HEK293 (cell line): ENCODE data around the gene FAAP100.

Source experiments
- KLF10 ChIP-seq: fragments of 450-650 bp; IDR thresholded peaks from 2 replicates; pipeline ENCODE4 v1.5.1; 2018; ENCODE audit warnings: missing biosample characterization, mild to moderate bottlenecking, missing genetic modification characterization
- KLF16 ChIP-seq: fragments of 450-650 bp; formaldehyde crosslinking; IDR thresholded peaks from 2 replicates; pipeline ENCODE4 v1.5.1; 2017; ENCODE audit warnings: missing biosample characterization, missing genetic modification characterization
- KLF9 ChIP-seq: fragments of 450-650 bp; formaldehyde crosslinking; IDR thresholded peaks from 2 replicates; pipeline ENCODE4 v1.5.1; 2016; ENCODE audit warnings: missing biosample characterization, missing genetic modification characterization, low read depth
- MEIS1 ChIP-seq: sonication (generic); formaldehyde crosslinking; IDR thresholded peaks from 2 replicates; pipeline ENCODE4 v1.8.1; 2022; ENCODE audit warnings: missing genetic modification reagents, mild to moderate bottlenecking, borderline replicate concordance
- OSR2 ChIP-seq: fragments of 450-650 bp; formaldehyde crosslinking; IDR thresholded peaks from 2 replicates; pipeline ENCODE4 v1.5.1; 2016; ENCODE audit warnings: missing biosample characterization, missing genetic modification characterization
- SALL2 ChIP-seq: fragments of 450-650 bp; formaldehyde crosslinking; IDR thresholded peaks from 2 replicates; pipeline ENCODE4 v1.5.0; 2017; ENCODE audit warnings: missing biosample characterization, mild to moderate bottlenecking, missing genetic modification characterization, borderline replicate concordance
- SP7 ChIP-seq: fragments of 450-650 bp; formaldehyde crosslinking; IDR thresholded peaks from 2 replicates; pipeline ENCODE4 v1.5.1; 2016; ENCODE audit warnings: missing biosample characterization, missing genetic modification characterization
- ZBTB8A ChIP-seq: fragments of 450-650 bp; formaldehyde crosslinking; IDR thresholded peaks from 2 replicates; pipeline ENCODE4 v1.5.1; 2016; ENCODE audit warnings: missing biosample characterization, missing genetic modification characterization
- ZFP41 ChIP-seq: fragments of 450-650 bp; formaldehyde crosslinking; IDR thresholded peaks from 2 replicates; pipeline ENCODE4 v1.5.1; 2016; ENCODE audit warnings: missing biosample characterization, missing genetic modification characterization, borderline replicate concordance
- ZIC2 ChIP-seq: fragments of 450-650 bp; formaldehyde crosslinking; IDR thresholded peaks from 2 replicates; pipeline ENCODE4 v1.5.1; 2016; ENCODE audit warnings: missing biosample characterization, missing genetic modification characterization
- ZNF121 ChIP-seq: fragments of 450-650 bp; formaldehyde crosslinking; IDR thresholded peaks from 2 replicates; pipeline ENCODE4 v1.5.1; 2016; ENCODE audit warnings: missing biosample characterization, missing genetic modification characterization
- ZNF16 ChIP-seq: fragments of 450-650 bp; formaldehyde crosslinking; IDR thresholded peaks from 2 replicates; pipeline ENCODE4 v1.5.1; 2016; ENCODE audit warnings: low read depth, missing biosample characterization, missing genetic modification characterization
- ZNF202 ChIP-seq: fragments of 450-650 bp; formaldehyde crosslinking; IDR thresholded peaks from 2 replicates; pipeline ENCODE4 v1.5.1; 2016; ENCODE audit warnings: missing biosample characterization, missing genetic modification characterization, borderline replicate concordance
- ZNF211 ChIP-seq: fragments of 450-650 bp; formaldehyde crosslinking; IDR thresholded peaks from 2 replicates; pipeline ENCODE4 v1.5.1; 2016; ENCODE audit warnings: low read depth, missing biosample characterization, missing genetic modification characterization
- ZNF391 ChIP-seq: fragments of 450-650 bp; formaldehyde crosslinking; IDR thresholded peaks from 2 replicates; pipeline ENCODE4 v1.5.1; 2016; ENCODE audit warnings: low read depth, missing biosample characterization, missing genetic modification characterization, borderline replicate concordance
- ZNF510 ChIP-seq: fragments of 450-650 bp; formaldehyde crosslinking; IDR thresholded peaks from 2 replicates; pipeline ENCODE4 v1.5.1; 2018; ENCODE audit warnings: mild to moderate bottlenecking, missing genetic modification characterization, missing biosample characterization; ENCODE audit not compliant: insufficient replicate concordance
- ZNF521 ChIP-seq: fragments of 450-650 bp; formaldehyde crosslinking; IDR thresholded peaks from 2 replicates; pipeline ENCODE4 v1.5.1; 2017; ENCODE audit warnings: missing biosample characterization, mild to moderate bottlenecking, missing genetic modification characterization
- ZNF529 ChIP-seq: fragments of 450-650 bp; formaldehyde crosslinking; IDR thresholded peaks from 2 replicates; pipeline ENCODE4 v1.5.1; 2017; ENCODE audit warnings: missing genetic modification characterization, missing biosample characterization; ENCODE audit not compliant: insufficient replicate concordance
- ZNF561 ChIP-seq: fragments of 450-650 bp; IDR thresholded peaks from 2 replicates; pipeline ENCODE4 v1.5.1; 2018; ENCODE audit warnings: missing biosample characterization, missing genetic modification characterization, borderline replicate concordance
- ZNF670 ChIP-seq: fragments of 450-650 bp; formaldehyde crosslinking; IDR thresholded peaks from 2 replicates; pipeline ENCODE4 v1.5.1; 2016; ENCODE audit warnings: missing biosample characterization, missing genetic modification characterization, low read depth
- ZNF701 ChIP-seq: fragments of 450-650 bp; formaldehyde crosslinking; IDR thresholded peaks from 2 replicates; pipeline ENCODE4 v1.5.1; 2016; ENCODE audit warnings: missing biosample characterization, missing genetic modification characterization
- TF ChIP-seq, protein P1 (sequence below): fragments of 450-650 bp; formaldehyde crosslinking; IDR thresholded peaks from 2 replicates; pipeline ENCODE4 v1.5.1; 2016; ENCODE audit warnings: missing biosample characterization, missing genetic modification characterization
- TF ChIP-seq, protein P2 (sequence below): fragments of 450-650 bp; formaldehyde crosslinking; IDR thresholded peaks from 2 replicates; pipeline ENCODE4 v1.5.1; 2016; ENCODE audit warnings: missing biosample characterization, missing genetic modification characterization
- TF ChIP-seq, protein P3 (sequence below): fragments of 450-650 bp; formaldehyde crosslinking; IDR thresholded peaks from 2 replicates; pipeline ENCODE4 v1.5.1; 2017; ENCODE audit warnings: missing biosample characterization, missing genetic modification characterization
- TF ChIP-seq, protein P4 (sequence below): fragments of 450-650 bp; formaldehyde crosslinking; IDR thresholded peaks from 2 replicates; pipeline ENCODE4 v1.5.1; 2016; ENCODE audit warnings: missing biosample characterization, missing genetic modification characterization
- TF ChIP-seq, protein P5 (sequence below): fragments of 450-650 bp; IDR thresholded peaks from 2 replicates; pipeline ENCODE4 v1.5.1; 2018; ENCODE audit warnings: missing biosample characterization, mild to moderate bottlenecking, missing genetic modification characterization
- TF ChIP-seq, protein P6 (sequence below): fragments of 450-650 bp; formaldehyde crosslinking; IDR thresholded peaks from 2 replicates; pipeline ENCODE4 v1.5.1; 2017; ENCODE audit warnings: missing biosample characterization, missing genetic modification characterization
- TF ChIP-seq, protein P7 (sequence below): fragments of 450-650 bp; formaldehyde crosslinking; IDR thresholded peaks from 2 replicates; pipeline ENCODE4; 2016; ENCODE audit warnings: missing biosample characterization, missing genetic modification characterization

Gene FAAP100

DNA sequence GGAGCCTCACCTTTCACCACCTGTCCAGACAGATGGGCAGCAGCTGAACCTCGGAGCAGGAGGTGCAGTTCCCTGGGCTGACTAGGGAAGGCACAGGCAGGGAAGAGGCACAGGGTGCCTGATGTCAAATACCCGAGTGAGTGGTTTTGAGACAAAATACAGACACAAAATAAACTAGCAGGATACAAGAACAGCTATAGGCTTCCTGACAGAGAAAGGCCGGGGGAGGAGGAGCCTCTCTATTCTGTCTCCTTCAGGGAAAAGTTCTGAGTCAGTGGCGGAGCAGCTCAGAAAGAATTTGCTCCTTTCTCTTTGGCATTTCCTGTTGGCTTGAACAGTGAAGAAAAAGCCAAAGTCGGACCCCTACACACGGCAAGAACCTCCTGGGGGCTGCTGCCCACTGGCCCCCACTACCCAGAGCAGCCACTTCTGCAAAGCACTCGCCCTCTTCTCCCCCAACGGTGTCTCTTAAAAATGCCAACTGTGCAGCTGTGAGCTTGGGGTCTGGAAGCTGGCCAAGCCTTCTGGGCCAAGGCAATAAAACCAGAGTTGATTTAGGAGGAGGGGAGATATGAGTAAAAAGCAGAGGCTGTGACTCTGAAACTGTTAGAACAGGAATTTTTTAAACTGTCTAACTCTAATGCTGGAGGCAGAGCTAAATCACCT is 14.4 kb upstream of the FAAP100 start (continued):
- TF ChIP-seq, protein P1, sequence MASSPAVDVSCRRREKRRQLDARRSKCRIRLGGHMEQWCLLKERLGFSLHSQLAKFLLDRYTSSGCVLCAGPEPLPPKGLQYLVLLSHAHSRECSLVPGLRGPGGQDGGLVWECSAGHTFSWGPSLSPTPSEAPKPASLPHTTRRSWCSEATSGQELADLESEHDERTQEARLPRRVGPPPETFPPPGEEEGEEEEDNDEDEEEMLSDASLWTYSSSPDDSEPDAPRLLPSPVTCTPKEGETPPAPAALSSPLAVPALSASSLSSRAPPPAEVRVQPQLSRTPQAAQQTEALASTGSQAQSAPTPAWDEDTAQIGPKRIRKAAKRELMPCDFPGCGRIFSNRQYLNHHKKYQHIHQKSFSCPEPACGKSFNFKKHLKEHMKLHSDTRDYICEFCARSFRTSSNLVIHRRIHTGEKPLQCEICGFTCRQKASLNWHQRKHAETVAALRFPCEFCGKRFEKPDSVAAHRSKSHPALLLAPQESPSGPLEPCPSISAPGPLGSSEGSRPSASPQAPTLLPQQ (tag by site-specific recombination): no peak
- TF ChIP-seq KLF9 (tag by site-specific recombination) (no peak), ZFP41 (no peak), KLF16 (tag by site-specific recombination) (no peak), ZNF391 (tag by site-specific recombination) (no peak), ZNF202 (no peak), ZBTB8A (tag by site-specific recombination) (peak; percentile 24; the same call in 1 of the 2 replicates), ZNF529 (tag by site-specific recombination) (no peak), SALL2 (tag by site-specific recombination) (no peak), ZIC2 (tag by site-specific recombination) (peak; percentile 74), SP7 (tag by site-specific recombination) (peak; percentile 51; the same call in 1 of the 2 replicates), OSR2 (tag by site-specific recombination) (peak; percentile 41; the same call in 1 of the 2 replicates), ZNF211 (tag by site-specific recombination) (no peak), ZNF670 (no peak), ZNF16 (tag by site-specific recombination) (no peak), ZNF561 (tag by site-specific recombination) (peak; percentile 56; the same call in 1 of the 2 replicates), ZNF510 (tag by site-specific recombination) (no peak), MEIS1 (CRISPR knock-in tag) (no peak), ZNF521 (tag by site-specific recombination) (no peak), ZNF121 (no peak), ZNF701 (tag by site-specific recombination) (no peak), KLF10 (tag by site-specific recombination) (peak; percentile 37; the same call in 1 of the 2 replicates)
- TF ChIP-seq, protein P2, sequence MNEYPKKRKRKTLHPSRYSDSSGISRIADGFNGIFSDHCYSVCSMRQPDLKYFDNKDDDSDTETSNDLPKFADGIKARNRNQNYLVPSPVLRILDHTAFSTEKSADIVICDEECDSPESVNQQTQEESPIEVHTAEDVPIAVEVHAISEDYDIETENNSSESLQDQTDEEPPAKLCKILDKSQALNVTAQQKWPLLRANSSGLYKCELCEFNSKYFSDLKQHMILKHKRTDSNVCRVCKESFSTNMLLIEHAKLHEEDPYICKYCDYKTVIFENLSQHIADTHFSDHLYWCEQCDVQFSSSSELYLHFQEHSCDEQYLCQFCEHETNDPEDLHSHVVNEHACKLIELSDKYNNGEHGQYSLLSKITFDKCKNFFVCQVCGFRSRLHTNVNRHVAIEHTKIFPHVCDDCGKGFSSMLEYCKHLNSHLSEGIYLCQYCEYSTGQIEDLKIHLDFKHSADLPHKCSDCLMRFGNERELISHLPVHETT (tag by site-specific recombination): no peak
- TF ChIP-seq, protein P3, sequence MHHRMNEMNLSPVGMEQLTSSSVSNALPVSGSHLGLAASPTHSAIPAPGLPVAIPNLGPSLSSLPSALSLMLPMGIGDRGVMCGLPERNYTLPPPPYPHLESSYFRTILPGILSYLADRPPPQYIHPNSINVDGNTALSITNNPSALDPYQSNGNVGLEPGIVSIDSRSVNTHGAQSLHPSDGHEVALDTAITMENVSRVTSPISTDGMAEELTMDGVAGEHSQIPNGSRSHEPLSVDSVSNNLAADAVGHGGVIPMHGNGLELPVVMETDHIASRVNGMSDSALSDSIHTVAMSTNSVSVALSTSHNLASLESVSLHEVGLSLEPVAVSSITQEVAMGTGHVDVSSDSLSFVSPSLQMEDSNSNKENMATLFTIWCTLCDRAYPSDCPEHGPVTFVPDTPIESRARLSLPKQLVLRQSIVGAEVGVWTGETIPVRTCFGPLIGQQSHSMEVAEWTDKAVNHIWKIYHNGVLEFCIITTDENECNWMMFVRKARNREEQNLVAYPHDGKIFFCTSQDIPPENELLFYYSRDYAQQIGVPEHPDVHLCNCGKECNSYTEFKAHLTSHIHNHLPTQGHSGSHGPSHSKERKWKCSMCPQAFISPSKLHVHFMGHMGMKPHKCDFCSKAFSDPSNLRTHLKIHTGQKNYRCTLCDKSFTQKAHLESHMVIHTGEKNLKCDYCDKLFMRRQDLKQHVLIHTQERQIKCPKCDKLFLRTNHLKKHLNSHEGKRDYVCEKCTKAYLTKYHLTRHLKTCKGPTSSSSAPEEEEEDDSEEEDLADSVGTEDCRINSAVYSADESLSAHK (tag by site-specific recombination): peak; percentile 87
- TF ChIP-seq, protein P4, sequence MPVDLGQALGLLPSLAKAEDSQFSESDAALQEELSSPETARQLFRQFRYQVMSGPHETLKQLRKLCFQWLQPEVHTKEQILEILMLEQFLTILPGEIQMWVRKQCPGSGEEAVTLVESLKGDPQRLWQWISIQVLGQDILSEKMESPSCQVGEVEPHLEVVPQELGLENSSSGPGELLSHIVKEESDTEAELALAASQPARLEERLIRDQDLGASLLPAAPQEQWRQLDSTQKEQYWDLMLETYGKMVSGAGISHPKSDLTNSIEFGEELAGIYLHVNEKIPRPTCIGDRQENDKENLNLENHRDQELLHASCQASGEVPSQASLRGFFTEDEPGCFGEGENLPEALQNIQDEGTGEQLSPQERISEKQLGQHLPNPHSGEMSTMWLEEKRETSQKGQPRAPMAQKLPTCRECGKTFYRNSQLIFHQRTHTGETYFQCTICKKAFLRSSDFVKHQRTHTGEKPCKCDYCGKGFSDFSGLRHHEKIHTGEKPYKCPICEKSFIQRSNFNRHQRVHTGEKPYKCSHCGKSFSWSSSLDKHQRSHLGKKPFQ (tag by site-specific recombination): no peak
- TF ChIP-seq, protein P5, sequence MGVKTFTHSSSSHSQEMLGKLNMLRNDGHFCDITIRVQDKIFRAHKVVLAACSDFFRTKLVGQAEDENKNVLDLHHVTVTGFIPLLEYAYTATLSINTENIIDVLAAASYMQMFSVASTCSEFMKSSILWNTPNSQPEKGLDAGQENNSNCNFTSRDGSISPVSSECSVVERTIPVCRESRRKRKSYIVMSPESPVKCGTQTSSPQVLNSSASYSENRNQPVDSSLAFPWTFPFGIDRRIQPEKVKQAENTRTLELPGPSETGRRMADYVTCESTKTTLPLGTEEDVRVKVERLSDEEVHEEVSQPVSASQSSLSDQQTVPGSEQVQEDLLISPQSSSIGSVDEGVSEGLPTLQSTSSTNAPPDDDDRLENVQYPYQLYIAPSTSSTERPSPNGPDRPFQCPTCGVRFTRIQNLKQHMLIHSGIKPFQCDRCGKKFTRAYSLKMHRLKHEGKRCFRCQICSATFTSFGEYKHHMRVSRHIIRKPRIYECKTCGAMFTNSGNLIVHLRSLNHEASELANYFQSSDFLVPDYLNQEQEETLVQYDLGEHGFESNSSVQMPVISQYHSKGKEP: peak; percentile 79
- TF ChIP-seq, protein P6, sequence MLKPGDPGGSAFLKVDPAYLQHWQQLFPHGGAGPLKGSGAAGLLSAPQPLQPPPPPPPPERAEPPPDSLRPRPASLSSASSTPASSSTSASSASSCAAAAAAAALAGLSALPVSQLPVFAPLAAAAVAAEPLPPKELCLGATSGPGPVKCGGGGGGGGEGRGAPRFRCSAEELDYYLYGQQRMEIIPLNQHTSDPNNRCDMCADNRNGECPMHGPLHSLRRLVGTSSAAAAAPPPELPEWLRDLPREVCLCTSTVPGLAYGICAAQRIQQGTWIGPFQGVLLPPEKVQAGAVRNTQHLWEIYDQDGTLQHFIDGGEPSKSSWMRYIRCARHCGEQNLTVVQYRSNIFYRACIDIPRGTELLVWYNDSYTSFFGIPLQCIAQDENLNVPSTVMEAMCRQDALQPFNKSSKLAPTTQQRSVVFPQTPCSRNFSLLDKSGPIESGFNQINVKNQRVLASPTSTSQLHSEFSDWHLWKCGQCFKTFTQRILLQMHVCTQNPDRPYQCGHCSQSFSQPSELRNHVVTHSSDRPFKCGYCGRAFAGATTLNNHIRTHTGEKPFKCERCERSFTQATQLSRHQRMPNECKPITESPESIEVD (tag by site-specific recombination): peak; percentile 94
- TF ChIP-seq, protein P7, sequence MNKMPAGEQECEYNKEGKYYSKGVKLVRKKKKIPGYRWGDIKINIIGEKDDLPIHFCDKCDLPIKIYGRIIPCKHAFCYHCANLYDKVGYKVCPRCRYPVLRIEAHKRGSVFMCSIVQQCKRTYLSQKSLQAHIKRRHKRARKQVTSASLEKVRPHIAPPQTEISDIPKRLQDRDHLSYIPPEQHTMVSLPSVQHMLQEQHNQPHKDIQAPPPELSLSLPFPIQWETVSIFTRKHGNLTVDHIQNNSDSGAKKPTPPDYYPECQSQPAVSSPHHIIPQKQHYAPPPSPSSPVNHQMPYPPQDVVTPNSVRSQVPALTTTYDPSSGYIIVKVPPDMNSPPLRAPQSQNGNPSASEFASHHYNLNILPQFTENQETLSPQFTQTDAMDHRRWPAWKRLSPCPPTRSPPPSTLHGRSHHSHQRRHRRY: no peak
